Tibial artery (tissue), 4 donors: ENCODE measurements around the gene EIF2AK3.

ENCODE experiments used
- DNase-seq, 2 donors: peaks; one replicate each; pipeline ENCODE4 v3.0.0-alpha.2; 2019
- H3K27ac ChIP-seq, 2 donors: fragments of 200-600 bp; sonication (generic) in 1 of 2; 1 replicate in 1 of 2; 2 replicates in 1 of 2; pipeline ENCODE4 v1.5.1; 2018 to 2019; ENCODE audit warnings: mild to moderate bottlenecking in 1 of 2
- H3K27me3 ChIP-seq, 2 donors: fragments of 200-600 bp; sonication (generic) in 1 of 2; one replicate each; pipeline versions ENCODE4 v1.5.1 to v1.6.0; 2016 to 2019
- H3K36me3 ChIP-seq, 3 donors: fragments of 200-600 bp; sonication (generic) in 2 of 3; one replicate each; pipeline ENCODE4 v1.5.1; 2016 to 2019; ENCODE audit warnings: mild to moderate bottlenecking in 2 of 3
- H3K4me1 ChIP-seq, 4 donors: fragments of 200-600 bp; sonication (generic) in 2 of 4; 1 replicate in 3 of 4; 2 replicates in 1 of 4; pipeline ENCODE4 v1.5.1; 2016 to 2019
- H3K4me3 ChIP-seq, 2 donors: fragments of 200-600 bp; sonication (generic) in 1 of 2; 1 replicate in 1 of 2; 2 replicates in 1 of 2; pipeline ENCODE4 v1.5.1; 2018 to 2019; ENCODE audit warnings: mild to moderate bottlenecking in 2 of 2
- H3K9me3 ChIP-seq, 3 donors: fragments of 200-600 bp; sonication (generic) in 1 of 3; one replicate each; pipeline ENCODE4 v1.5.1; 2016 to 2019
- CTCF ChIP-seq, 2 experiments: fragments of 200-600 bp in 1 of 2; fragments of 450-650 bp in 1 of 2; IDR thresholded peaks; one replicate each; pipeline ENCODE4 v1.5.1; 2017 to 2019; ENCODE audit warnings: antibody characterized with exemption in 2 of 2, mild to moderate bottlenecking in 1 of 2, moderate library complexity in 1 of 2
- intact Hi-C: fragments of 100-400 bp; cut with DNase I; formaldehyde crosslinking; loops from one replicate; pipeline ENCODE4 v1.15.0; 2023; ENCODE audit warnings: low total_unique reads

EIF2AK3 gene

GRCh38 chr2:88563129-88563528 lies 64.1 kb downstream of the EIF2AK3 start:
- Histone ChIP-seq H3K4me3 (no peak overlapping the region), H3K27me3 (no peaks in the 10 kb centered on the region), H3K9me3 (no peaks in the 10 kb centered on the region), H3K4me1 (no peaks in the 10 kb centered on the region), H3K36me3 (peaks cover 21 to 30% (median 23%) of the 10 kb centered on the region in 3 donors), H3K27ac (no peak overlapping the region)
- no peak for TF ChIP-seq CTCF (IDR thresholded peaks at IDR 0.05)
- intact Hi-C loops = no loop called here
- no peak for DNase-seq

- Histone ChIP-seq H3K36me3 (peaks cover 30 to 43% (median 36%) of the 10 kb centered on the region in 3 donors), H3K9me3 (no peaks in the 10 kb centered on the region), H3K27me3 (no peaks in the 10 kb centered on the region), H3K4me3 (no peak overlapping the region), H3K27ac (no peak overlapping the region), H3K4me1 (no peaks in the 10 kb centered on the region)
- no peak for TF ChIP-seq CTCF (IDR thresholded peaks at IDR 0.05)
- no peak for DNase-seq
- intact Hi-C loops = no loop called here
These were observed 65.4 kb downstream of the EIF2AK3 start for GRCh38 chr2:88561646-88562388.

GRCh38 chr2:88560619-88561307 lies 66.5 kb downstream of the EIF2AK3 start:
- TF ChIP-seq CTCF (IDR thresholded peaks at IDR 0.05) = no peak
- intact Hi-C loops = no loop called here
- Histone ChIP-seq H3K4me3 (no peak overlapping the region), H3K9me3 (no peaks in the 10 kb centered on the region), H3K4me1 (no peaks in the 10 kb centered on the region), H3K27me3 (no peaks in the 10 kb centered on the region), H3K36me3 (peaks cover 41 to 53% (median 44%) of the 10 kb centered on the region in 3 donors), H3K27ac (no peak overlapping the region)
- no peak for DNase-seq

- H3K9me3 ChIP-seq = no peaks in the 10 kb centered on the region
- no peak overlapping the region for H3K27ac ChIP-seq
- DNase-seq = no peak
- no peaks in the 10 kb centered on the region for H3K27me3 ChIP-seq
- no peak overlapping the region for H3K4me3 ChIP-seq
- intact Hi-C loops = no loop called here
- TF ChIP-seq CTCF (IDR thresholded peaks at IDR 0.05) = no peak
- peaks cover 42 to 63% (median 56%) of the 10 kb centered on the region in 3 donors for H3K36me3 ChIP-seq
- no peaks in the 10 kb centered on the region for H3K4me1 ChIP-seq
These were observed 70.0 kb downstream of the EIF2AK3 start for GRCh38 chr2:88557290-88557689.

GRCh38 chr2:88556026-88556425 lies 71.2 kb downstream of the EIF2AK3 start:
- intact Hi-C loops = no loop called here
- Histone ChIP-seq H3K4me1 (no peaks in the 10 kb centered on the region), H3K36me3 (peaks cover 34 to 50% (median 44%) of the 10 kb centered on the region in 3 donors), H3K27me3 (no peaks in the 10 kb centered on the region), H3K27ac (no peak overlapping the region), H3K9me3 (no peaks in the 10 kb centered on the region), H3K4me3 (no peak overlapping the region)
- no peak for TF ChIP-seq CTCF (IDR thresholded peaks at IDR 0.05)
- no peak for DNase-seq
